NCI-H1930 (cell line): ENCODE data around the gene PADI2.

Source experiments
- DNase-seq, 2 experiments: peaks; one replicate each; lab custom pipeline; 2025; lab: John Stamatoyannopoulos, UW

PADI2 gene

DNA sequence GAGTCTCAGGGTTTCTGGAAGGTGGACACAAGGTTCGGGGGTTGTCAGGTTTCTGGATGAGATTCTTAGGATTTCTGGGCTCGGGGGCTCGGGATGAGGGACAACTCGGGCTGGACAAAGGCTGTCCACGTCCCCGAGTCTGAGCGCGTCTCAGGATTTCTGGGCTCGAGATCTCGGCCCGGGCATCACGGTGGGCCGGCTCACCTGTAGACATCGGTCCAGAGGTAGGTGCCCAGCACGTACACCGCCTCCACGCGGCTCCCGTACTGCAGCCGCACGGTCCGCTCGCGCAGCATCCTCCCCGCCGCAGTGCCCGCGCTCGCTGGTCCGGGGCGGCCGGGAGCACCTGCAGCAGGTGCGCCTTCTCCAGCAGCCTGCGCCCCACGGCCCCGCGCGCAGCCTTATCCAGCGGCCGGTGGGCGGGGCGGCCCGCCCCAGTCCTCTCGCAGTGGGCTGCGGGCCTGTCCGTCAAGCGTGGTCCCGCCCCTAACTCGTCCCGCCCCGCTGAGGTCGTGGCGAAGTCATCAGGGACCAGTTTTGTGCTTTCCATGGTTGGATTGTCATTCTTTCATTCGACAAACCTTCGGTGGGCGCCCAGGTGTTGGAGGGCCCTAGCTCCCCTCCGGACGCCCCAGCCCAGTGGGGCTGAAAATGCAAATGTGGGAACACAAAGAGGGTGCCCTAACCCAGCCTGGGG, at the start of gene PADI2:
Gene PADI2, minus strand, starts transcription at position 376 of the 697 bp plus-strand sequence. Its CDS starts 80 bp downstream, at position 296.
- DNase-seq = peak; percentile 56 to 76

DNA sequence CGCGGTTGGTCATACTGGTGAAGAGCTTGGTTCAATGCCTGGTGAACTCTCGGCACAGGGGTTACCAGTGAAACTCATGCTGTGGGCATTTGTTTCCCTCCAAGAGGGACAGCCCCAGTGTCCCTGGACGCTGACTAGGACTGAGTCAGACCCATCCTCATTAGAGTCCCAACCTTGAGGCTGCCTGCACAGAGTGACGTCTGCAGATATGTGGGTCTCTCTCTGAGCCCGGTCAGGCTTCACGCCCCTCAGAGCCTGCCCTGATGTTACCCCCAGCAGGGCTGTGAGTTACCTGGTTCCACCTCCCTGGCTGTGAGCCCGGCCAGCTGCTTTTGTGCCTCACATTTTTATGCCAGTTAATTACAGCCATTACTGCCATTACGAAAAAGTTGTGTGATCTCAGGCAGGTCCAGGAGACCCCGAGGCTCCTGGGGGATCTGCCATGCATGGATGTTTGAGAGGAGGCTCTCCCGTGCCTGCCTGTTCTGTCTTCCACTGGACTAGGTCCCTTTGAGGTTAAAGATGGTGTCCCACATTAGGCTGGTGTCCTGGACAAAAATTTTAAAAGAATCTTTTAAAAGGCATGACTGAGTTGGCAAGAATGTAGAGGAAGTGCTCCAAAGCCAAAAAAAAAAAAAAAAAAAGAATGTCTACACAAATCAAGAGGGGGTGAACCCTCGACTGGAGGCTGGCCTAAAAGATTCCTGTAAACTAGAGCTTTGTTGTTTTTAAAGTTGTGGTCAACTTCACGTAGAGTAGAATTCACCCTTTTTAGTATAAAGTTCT, 49.0 kb upstream of the PADI2 start:
- DNase-seq = no peak

DNA sequence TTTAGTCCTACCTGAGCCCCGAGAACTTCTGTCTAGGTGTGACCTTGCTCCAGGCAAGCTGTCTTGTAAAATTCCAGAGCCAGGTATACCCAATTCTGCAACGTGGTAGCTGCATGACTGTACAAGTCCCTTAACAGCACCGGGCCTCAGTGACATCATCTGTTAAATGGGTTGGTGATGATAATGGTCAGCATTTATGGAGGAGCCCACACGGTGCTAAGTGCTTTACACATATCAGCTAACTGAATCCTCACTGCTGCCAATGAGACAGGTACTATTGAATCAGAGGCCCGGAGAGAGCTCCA, 48.5 kb upstream of the PADI2 start:
- no peak for DNase-seq

DNA sequence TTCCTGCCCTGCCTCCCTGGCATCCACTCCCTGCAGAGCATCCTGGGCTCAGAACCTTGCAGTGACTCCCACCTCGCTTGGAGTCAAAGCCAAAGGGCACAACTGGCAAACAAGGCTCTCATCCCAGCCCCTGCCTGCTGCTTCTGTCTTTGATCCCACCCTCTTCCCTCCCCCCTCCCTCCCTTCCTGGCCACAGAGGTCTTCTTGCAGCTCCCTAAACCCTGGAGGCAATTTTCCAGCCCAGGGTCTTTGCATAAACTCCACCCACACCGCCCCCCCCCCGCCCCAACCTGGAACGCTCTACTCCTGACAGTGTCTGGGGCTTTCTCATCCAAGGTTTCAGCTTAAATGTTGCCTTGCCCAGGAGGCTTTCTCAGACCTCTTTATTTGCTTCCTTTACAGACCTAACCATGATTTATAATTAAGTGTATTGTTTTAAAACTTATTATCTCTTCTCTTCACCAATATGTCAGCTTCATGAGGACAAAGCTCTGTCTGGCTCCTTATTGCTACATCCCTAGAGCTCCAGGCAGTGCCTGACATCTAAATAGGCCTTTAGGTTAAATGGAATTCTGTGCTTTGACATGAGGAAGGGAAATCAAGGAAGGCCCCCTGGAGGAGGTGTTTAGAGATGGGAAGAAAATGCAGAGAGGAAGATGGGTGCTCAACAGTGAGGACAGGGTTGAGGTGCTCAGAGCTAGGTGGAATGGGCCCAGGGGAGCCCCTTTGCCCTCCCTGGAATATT, 48.0 kb upstream of the PADI2 start:
- no peak for DNase-seq

DNA sequence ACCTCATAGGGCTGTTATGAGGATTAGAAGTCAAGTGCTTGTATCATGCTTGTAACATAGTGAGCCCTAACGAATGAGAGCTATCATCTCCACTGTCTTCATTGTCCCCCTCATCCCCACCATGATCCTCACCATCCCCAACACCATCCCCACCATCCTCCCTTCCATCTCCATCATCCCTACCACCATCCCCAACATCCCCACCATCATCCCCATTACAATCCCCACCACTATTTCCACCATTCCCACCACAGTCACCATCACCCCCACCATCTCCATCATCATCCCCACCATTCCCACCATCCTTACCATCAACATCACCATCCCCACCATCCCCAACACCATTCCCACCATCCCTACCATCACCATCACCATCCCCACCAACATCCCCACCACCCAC, 46.6 kb upstream of the PADI2 start:
- no peak for DNase-seq

DNA sequence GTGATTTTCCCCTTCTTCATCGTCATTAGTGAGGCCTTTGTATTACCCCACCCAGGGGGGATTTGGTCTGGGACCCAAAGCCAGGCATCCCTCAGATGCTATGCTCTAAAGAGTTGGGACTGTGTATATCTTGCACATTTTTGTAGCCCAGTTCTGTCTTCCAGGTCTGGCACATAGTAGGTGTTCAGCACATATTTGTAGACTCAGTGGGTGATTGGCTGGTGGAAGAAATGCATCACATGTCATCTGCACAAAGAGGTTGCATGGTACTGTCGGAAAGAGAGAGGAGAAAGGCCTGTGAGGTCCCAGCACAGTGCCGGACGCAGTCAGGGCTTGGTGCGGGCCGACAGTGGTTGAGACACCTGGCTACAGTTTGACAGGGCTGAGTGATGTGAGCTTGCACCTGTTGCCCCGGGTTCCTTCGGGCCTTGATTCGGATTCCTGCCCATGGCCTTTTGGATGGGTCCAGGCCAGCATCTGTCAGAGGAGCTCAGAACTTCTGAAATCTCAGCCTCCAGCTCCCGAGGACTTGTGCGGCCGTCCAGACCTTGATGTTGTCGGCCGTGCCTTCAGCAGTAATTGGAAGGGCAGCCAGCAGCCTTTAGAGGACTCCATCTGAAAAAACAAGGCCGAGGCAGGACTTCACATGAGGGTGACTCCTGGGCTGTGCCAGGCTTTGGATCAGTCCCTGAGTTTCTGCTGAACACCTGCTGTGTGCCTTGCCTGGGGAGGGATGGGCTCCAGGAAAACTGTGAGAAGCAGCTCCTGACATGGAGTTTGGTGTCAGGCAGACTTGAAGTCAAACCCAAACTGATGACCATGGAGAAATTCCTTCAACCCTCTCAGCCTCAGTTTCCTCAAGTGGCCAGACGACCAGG, 44.8 kb upstream of the PADI2 start:
- no peak for DNase-seq

DNA sequence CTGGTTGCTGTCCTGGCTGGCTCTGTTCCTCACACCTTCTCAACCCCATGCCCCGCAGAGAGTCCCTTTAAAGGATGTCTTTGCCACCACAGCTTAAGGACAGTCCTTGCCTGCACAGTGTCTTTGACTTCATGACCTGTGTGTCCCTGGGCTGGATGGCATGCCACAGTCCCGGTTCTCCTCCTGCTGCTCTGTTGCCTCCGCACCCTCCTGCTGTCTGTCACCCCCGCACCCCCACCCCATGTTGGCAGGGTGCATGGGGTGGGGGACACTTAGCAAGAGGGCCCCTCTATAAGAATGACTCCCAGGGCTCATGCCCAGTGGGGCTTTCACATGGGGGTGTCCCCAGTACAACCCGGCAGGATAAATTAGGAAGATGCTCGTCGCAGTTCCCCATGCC, 44.1 kb upstream of the PADI2 start:
- DNase-seq = no peak

DNA sequence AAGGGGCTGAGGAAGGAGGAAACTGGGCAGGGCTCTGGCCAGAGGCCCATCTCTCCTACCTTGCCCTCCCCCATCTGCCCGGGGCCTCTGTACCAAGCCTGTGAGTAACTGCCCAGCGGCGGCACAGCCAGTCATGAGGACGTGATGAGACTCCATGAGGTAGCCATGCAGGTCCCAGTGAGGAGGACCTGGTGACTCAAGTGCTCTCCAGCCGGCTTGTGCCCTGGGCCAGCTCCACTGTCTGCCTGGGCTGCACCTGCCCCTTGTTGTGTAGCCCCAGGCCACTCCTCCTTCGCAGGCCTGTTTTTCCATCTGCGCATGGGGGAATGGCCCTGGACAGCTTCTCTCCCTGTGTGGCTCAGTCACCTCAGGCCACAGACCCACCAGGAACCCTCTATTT, 43.7 kb upstream of the PADI2 start:
- no peak for DNase-seq

DNA sequence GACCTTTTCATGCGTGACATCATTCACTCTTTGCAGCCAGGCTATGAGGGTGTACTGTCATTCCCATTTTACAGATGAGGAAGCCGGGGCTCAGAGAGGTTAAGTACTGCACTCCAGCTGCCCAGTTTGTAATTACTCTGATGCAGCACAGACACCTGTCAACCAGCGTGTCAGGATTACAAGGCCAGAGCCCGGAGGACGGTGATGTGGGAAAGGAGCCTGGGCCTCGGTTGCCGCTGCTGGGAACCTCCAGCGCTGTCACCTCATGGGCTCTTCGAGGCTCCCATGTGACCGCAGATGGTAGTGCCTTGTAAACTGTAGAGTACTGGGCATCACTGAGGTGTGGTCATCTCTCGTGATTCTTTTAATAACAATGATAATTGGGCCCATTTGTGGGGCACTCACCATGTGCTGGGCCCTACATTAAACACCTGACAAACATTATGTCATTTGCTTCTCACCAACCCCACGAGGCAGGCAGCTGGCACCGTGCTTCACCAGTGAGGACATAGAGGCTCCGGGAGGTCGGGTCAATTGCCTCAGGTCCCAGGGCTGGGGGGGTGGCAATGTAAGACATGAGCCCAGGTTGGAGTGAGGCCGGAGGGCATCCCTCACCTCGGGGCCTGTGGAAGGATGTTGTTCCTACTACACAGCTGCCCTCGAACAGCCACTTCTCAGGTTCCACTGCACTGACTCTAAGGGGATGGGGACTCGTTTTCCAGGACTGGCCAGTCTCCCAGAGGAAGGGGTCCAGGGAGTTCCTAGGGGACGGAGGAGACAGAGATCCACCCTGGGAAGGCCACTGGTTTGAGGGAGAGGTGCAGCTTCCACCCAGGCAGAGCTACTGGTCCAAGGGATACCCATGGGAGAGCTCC, 42.9 kb upstream of the PADI2 start:
- DNase-seq = no peak

DNA sequence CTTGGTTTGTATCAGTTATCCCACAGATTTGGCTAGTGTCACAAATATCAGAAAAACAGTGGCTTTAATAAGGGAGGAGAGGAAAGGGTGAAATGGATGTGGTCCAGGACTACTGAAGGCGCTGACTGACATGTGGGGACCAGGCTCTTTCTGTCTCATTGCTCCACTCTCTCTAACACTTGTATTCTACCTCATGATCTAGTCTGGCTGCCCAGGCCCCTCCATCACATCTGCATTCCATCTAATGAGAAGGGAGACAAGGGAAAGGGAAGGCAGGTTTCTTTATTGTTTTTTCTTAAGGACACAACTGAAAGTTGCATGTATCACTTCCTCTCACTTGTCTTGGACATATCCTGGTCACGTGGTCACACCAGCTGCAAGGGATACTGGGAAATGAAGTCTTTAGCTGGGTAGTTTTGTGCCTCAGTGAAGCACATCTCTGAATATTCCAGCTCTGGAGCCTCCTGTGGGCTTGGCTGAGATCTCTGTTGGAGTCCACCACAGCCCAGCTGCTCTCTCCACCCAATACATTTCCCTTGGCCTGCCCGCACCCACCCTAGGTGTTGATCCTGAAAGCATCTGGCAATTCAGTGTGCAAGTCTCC, 42.0 kb upstream of the PADI2 start:
- DNase-seq = no peak

DNA sequence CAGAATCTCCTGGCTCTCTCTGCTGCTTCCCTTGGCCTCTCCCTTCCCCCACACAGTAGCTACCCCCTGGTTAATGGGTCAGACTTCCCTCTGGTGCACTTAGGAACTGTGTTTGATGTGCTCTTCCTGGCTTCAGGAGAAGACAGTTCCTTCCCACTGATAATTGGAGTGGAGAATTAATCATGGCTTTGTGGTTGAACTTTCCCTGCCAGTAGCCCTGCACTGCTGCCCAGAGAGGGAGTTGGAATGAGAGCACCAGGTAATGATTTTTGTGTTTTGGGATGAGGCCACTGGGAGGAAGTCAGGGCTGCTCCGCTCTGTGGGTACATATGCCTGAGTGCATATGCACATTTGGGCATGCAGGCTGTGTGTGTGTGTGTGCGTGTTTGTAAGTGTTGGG, 39.7 kb upstream of the PADI2 start:
- DNase-seq = no peak

DNA sequence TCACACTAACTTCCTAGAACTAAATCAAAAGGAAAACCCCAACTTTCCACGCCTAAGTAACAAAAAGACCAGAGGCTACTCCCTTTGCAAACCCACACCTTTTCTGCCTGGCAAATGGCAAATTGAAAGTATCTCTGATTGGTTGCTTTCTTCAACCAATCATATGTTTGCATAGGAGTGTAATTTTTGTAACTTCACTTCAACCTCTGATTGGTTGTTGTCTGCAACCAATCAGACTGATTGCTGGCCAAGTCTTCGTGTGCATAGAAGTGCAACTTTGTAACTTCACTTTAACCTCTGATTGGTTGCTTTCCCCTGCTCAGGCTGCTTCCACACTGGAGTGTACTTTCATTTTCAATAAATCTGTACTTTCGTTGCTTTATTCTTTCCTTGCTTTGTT, 36.9 kb upstream of the PADI2 start:
- DNase-seq = no peak

DNA sequence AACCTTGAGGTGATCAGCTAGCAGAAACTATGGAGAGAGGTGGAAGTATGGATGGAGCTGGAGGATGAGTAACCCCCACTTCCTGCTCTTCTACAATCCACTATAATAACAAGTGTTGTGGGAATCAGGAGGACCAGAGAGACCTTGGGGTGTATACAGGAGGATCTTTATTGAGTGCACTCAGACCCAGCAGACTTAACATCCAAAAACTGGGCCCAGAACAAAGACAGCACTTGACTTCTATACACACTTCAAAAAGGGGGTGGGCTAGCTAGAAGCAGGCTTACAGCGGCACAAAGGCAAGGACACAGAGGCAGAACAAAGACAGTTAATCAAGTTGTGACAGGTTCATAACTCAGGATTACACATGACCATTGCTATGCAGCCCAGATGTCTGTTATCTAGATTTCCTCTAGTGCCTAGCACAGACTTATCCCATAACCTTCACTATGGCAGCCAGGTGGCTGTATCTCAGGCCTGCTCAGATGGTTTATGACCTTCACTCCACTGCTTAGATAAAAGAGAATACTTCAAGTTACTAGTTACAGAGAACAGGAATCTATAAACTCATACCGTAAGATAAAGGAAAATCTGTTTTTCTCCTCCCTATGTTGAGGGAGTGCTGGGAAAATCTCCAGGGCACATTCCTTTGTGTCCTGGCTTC, 36.1 kb upstream of the PADI2 start:
- DNase-seq = no peak

DNA sequence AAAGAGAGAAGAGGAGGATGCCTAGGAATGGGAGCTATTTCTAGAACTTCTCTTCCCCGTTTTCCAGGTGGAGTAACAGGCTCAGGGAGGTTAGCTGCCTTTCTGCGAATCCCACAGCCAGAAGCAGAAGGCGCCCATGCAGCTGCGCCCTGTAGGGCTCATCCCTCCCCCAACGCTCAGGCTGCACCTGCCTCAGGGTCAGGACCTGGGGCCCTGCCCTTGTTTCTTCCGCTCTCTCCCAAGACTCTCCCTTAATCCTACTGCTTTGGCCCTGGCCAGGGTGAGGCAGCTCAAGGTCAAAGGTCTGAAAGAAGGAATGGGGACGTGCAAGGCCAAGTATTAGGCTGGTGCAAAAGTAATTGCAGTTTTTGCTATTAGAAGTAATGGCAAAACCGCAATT, 30.5 kb upstream of the PADI2 start:
- no peak for DNase-seq

DNA sequence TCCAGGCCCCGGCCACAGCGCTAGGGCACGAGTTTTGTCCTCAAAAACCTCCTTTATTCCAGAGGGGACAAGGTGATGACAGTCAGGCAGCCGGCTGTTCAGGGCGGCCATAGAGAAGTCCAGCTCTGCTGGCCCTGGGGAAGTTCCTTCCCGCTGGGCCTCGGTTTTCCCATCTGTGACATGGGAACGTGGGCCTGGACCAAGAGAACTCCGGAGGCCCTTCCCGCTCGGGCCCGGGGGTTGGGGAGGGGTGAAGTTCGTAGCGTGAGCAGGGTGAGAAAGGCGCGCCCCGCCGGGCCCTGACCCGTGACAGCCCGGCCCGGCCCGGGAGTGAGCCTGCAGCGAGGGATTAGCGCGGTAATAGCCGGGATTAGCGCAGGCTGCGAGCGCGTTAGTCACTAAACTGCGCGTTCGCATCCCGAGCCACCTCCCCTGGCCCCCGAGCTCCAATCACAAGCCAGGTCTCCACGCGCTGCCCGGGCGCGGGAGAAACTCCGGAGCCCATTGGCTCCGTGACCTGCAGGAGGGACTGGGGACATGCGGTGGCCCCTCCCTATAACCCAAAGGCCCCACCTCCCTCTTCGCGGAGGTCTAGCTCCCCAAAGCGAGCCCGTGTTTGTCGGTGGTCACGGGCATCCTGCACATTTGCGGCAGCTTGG, 29.8 kb upstream of the PADI2 start:
- no peak for DNase-seq

DNA sequence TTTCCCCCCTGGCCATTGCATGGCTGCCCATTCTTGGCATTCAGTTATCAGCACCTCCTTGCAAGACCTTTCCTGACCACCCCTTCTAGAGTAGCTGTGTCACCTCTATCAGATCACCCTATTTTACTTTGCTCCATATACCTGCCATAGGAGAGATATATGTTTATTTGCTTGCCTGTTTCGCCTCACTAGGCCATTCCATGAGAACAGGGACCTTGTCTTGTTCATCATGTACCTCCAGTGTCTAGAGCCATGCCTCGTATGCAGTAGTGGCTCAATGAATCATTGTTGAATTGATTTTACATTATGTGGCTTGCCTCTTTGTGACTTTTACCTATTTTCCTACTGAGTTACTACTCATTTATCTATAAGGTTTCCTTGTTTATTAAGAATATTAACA, 26.4 kb upstream of the PADI2 start:
- DNase-seq = no peak

DNA sequence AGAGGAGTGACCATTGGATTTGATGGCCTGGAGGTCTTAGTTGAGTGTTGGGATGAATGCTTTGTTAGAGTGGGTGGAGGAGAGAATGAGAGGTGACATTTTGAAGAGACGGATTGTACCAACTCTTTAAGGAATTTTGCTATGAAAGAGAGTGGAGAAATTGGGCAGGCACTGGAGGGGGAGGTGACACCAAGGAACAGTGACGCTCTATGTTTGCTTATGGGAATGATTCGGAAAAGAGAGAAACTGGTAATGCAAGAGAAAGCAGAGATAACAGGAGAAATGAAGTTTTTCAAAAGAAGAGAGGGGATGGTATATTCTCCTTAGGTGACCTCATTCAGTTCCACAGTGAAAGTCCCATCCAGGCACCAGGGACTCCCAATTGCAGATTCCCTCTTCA, 24.5 kb upstream of the PADI2 start:
- DNase-seq = no peak

DNA sequence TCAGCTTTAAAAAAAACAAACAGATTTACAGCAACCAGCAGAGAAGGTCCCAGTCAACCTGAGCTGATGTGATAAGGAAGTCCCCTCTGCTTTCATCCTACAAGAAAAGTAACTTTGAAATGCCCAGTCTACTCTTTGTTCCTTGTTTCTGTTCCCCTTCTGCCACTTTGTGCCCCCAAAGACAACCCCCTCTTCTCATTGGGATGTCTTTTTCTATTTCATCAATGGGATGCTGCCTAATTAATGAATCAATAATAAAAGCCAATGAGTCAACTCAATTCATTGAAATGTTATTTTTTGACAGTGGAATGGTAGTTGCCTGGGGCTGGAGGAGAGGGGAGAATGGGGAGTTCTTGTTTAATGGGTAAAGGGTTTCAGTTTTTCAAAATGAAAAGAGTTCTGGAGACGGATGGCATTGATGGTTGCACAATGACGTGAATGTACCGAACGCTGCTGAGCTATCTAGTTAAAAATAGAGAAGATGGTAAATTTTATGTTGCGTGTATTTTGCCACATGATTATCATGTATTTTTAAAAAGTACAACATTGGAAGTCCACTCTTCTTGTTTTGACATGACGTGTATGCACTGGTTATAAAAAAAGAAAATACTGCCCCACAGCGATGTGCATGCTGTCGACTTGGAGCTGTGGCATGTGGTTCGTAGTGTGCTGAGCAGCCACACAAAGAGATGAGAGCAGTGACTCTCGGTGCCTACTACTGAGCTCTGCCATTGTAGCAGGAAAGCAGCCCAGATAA, 22.4 kb upstream of the PADI2 start:
- DNase-seq = no peak

DNA sequence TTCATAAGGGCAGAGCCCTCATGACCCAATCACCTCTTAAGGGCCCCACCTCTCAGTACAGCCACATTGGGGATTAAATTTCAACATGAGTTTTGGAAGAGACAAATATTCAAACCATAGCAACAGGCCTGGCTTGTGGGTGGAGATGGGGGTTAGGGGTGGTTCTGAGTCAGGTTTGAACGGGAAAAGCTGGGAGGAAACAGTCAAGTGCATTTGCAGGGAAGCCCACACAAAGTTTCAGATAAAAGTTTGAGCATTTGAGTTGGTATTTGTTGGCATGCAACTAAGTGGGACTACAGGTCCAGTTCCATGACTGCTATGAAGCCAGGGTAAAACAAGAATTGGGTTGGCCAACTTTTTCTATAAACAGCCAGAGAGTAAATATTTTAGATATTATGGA, 21.0 kb upstream of the PADI2 start:
- no peak for DNase-seq
